ENCODE measurements around the gene PROKR2.

Gene PROKR2

GRCh38 chr20:5272268-5272667 lies 44.5 kb downstream of the PROKR2 start:
- Histone ChIP-seq H3K36me3 (ENCODE audit: insufficient read depth, low read length) (no peaks in the 10 kb centered on the region), H3K27me3 (ENCODE audit: control insufficient read depth in 1 of 2, insufficient read depth in 2 of 2, low read length in 2 of 2) (no peaks in the 10 kb centered on the region), H3K4me3 (ENCODE audit: low read depth in 1 of 2, low read length in 2 of 2) (no peak overlapping the region), H3K9ac (ENCODE audit: low read length) (no peak overlapping the region), H3K4me1 (ENCODE audit: insufficient read depth, low read length) (no peaks in the 10 kb centered on the region), H3K9me3 (ENCODE audit: low read length) (no peaks in the 10 kb centered on the region), H3K27ac (ENCODE audit: low read depth, low read length) (no peak overlapping the region)

- no peaks in the 10 kb centered on the region for H3K9me3 ChIP-seq (ENCODE audit: low read length)
- H3K27ac ChIP-seq (ENCODE audit: low read depth, low read length) = no peak overlapping the region
- H3K36me3 ChIP-seq (ENCODE audit: insufficient read depth, low read length) = no peaks in the 10 kb centered on the region
- no peaks in the 10 kb centered on the region for H3K4me1 ChIP-seq (ENCODE audit: insufficient read depth, low read length)
- no peak overlapping the region for H3K9ac ChIP-seq (ENCODE audit: low read length)
- no peak overlapping the region for H3K4me3 ChIP-seq (ENCODE audit: low read depth in 1 of 2, low read length in 2 of 2)
- no peaks in the 10 kb centered on the region for H3K27me3 ChIP-seq (ENCODE audit: control insufficient read depth in 1 of 2, insufficient read depth in 2 of 2, low read length in 2 of 2)
These were observed 46.2 kb downstream of the PROKR2 start for GRCh38 chr20:5270603-5271002.

- Histone ChIP-seq H3K9me3 (ENCODE audit: low read length) (no peaks in the 10 kb centered on the region), H3K4me1 (ENCODE audit: insufficient read depth, low read length) (no peaks in the 10 kb centered on the region), H3K27ac (ENCODE audit: low read depth, low read length) (no peak overlapping the region), H3K9ac (ENCODE audit: low read length) (no peak overlapping the region), H3K36me3 (ENCODE audit: insufficient read depth, low read length) (no peaks in the 10 kb centered on the region), H3K4me3 (ENCODE audit: low read depth in 1 of 2, low read length in 2 of 2) (no peak overlapping the region), H3K27me3 (ENCODE audit: control insufficient read depth in 1 of 2, insufficient read depth in 2 of 2, low read length in 2 of 2) (no peaks in the 10 kb centered on the region)
These were observed 48.3 kb downstream of the PROKR2 start for GRCh38 chr20:5268449-5268848.

- no peaks in the 10 kb centered on the region for H3K9me3 ChIP-seq (ENCODE audit: low read length)
- H3K36me3 ChIP-seq (ENCODE audit: insufficient read depth, low read length) = no peaks in the 10 kb centered on the region
- no peak overlapping the region for H3K4me3 ChIP-seq (ENCODE audit: low read depth in 1 of 2, low read length in 2 of 2)
- H3K4me1 ChIP-seq (ENCODE audit: insufficient read depth, low read length) = no peaks in the 10 kb centered on the region
- H3K27ac ChIP-seq (ENCODE audit: low read depth, low read length) = no peak overlapping the region
- H3K9ac ChIP-seq (ENCODE audit: low read length) = no peak overlapping the region
- no peaks in the 10 kb centered on the region for H3K27me3 ChIP-seq (ENCODE audit: control insufficient read depth in 1 of 2, insufficient read depth in 2 of 2, low read length in 2 of 2)
These were observed 49.7 kb downstream of the PROKR2 start for GRCh38 chr20:5267092-5267491.
